Right lobe of liver (tissue), 4 donors: ENCODE measurements around the gene ASTN1.

Experiments
- CTCF ChIP-seq, 4 donors: fragments of 200-600 bp in 3 of 4; fragments of 450-650 bp in 1 of 4; IDR thresholded peaks; one replicate each; pipeline versions ENCODE4 v1.5.1 to v1.8.0; 2016 to 2022; ENCODE audit warnings: antibody characterized with exemption in 4 of 4, mild to moderate bottlenecking in 2 of 4
- POLR2A ChIP-seq: fragments of 450-650 bp; IDR thresholded peaks from one replicate; pipeline ENCODE4 v1.6.1; 2017; ENCODE audit warnings: antibody characterized with exemption, mild to moderate bottlenecking
- donor health status: DM: no; HTN: no; CAD: no.
- donor health status: DM: no; HTN: no; CAD: no.
- donor health status: DM: no; HTN: yes; CAD: no.

GRCh38 chr1:177183836-177184235 is 19.3 kb upstream of the ASTN1 start:
- no peak for TF ChIP-seq CTCF (IDR thresholded peaks at IDR 0.05)
- no peak for TF ChIP-seq POLR2A
